Measurements from ENCODE around the gene FZR1.

DNA sequence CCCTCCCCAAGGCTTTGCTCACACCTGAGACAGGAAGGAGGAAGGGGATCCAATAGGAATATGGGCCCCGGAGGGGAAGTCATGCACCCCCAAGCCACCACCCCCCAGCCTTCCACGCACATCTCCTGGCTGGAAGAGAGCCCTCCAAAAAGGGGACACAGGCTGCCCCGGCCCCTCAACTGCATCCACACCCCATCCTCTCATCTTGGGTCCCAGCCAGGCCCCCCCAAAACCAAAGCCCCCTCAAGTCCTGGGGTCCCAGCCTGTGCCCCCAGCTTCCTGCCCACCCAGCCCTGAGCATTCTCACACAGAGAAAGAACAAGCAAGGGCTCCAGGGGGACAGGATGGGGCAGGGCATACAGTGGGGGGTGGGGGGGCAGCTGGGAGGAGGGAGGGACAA, 37.9 kb upstream of the FZR1 start:
- TF ChIP-seq CREB1 (CRISPR knock-in tag; IDR thresholded peaks at IDR 0.05; ENCODE audit: low read depth) (no peak), CTCF (conservative IDR thresholded peaks at IDR 0.05; ENCODE audit: low read depth in 2 of 2) (no peak), POLR2AphosphoS5 (IDR thresholded peaks at IDR 0.05; ENCODE audit: low read depth) (no peak), EZH2 (IDR thresholded peaks at IDR 0.05; ENCODE audit: low read depth, unreplicated experiment) (no peak), ZNF462 (CRISPR knock-in tag; IDR thresholded peaks at IDR 0.05) (no peak), ZNF331 (CRISPR knock-in tag; IDR thresholded peaks at IDR 0.05; ENCODE audit: low read depth) (no peak), EZH2phosphoT487 (IDR thresholded peaks at IDR 0.05; ENCODE audit: unreplicated experiment) (no peak), ETS1 (IDR thresholded peaks at IDR 0.05) (no peak), REST (IDR thresholded peaks at IDR 0.05; ENCODE audit: unreplicated experiment) (no peak), NANOG (IDR thresholded peaks at IDR 0.05; ENCODE audit: borderline replicate concordance) (no peak), ZNF114 (CRISPR knock-in tag; IDR thresholded peaks at IDR 0.05) (no peak), JUNB (IDR thresholded peaks at IDR 0.05; ENCODE audit: unreplicated experiment) (no peak)
